ENCODE results near the gene PTPRN. TPM values are rescaled to one million over a fixed set of nuclear protein-coding genes. Genes with fewer than 3 reads are reported as not detected.

PTPRN gene
- total RNA-seq, 1 donor: under 0.01 TPM

GRCh38 chr2:219286436-219287115 lies 22.6 kb downstream of the PTPRN start:
- DNase-seq (ENCODE audit: insufficient read length, low spot score, missing footprints): peak; percentile 87
- no peak for TF ChIP-seq CTCF (IDR thresholded peaks at IDR 0.05; ENCODE audit: extremely low read depth, low read depth, low read length)
- Histone ChIP-seq H3K4me3 (ENCODE audit: insufficient read depth, low read length) (no peak overlapping the region), H3K4me1 (ENCODE audit: insufficient read depth, low read length) (peaks cover 21% of the 10 kb centered on the region), H4K20me1 (ENCODE audit: insufficient read depth, low read length) (peaks cover 5% of the 10 kb centered on the region), H3K79me2 (ENCODE audit: insufficient read depth, low read length) (peaks cover under 1% of the 10 kb centered on the region), H2AFZ (ENCODE audit: low read length) (peak overlapping the region; percentile 22), H3K27me3 (ENCODE audit: insufficient read depth, low read length) (no peaks in the 10 kb centered on the region), H3K36me3 (ENCODE audit: insufficient read depth, low read length) (peaks cover 24% of the 10 kb centered on the region), H3K9me3 (ENCODE audit: low read depth, low read length) (no peaks in the 10 kb centered on the region), H3K27ac (ENCODE audit: low read depth, low read length) (peak overlapping the region; percentile 51), H3K4me2 (ENCODE audit: insufficient read depth, low read length) (no peak overlapping the region)

DNA sequence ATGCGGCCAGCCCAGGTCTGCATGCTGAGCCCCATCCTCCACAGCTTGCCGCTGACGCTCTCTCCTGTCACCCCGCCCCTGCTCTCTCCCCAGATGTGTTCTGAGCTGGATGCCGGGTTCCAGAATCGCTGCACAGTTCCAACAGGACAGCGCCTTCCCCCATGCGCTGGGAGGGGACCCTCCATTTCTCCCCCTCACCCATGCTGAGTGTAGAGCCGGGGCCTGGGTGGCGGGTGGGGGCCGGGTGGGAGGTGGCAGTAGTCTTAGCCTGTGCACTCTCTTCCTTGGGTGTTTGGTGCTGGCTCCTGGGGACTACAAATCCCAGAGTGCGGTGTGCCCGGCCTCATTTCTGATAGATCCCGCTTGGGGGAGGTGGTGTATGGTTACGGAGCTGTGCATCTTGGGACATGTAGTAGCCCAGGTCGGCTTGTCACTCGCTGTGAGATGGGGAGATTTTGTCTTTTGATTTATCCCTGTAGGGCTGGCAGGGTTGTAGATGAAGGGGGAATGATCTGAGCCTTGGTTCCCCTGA lies 23.2 kb downstream of the PTPRN start:
- Histone ChIP-seq H3K27me3 (ENCODE audit: insufficient read depth, low read length) (no peaks in the 10 kb centered on the region), H3K4me1 (ENCODE audit: insufficient read depth, low read length) (peaks cover 21% of the 10 kb centered on the region), H2AFZ (ENCODE audit: low read length) (no peak overlapping the region), H3K27ac (ENCODE audit: low read depth, low read length) (peak overlapping the region; percentile 51), H4K20me1 (ENCODE audit: insufficient read depth, low read length) (peaks cover 5% of the 10 kb centered on the region), H3K36me3 (ENCODE audit: insufficient read depth, low read length) (peaks cover 30% of the 10 kb centered on the region), H3K79me2 (ENCODE audit: insufficient read depth, low read length) (peaks cover 5% of the 10 kb centered on the region), H3K4me2 (ENCODE audit: insufficient read depth, low read length) (no peak overlapping the region), H3K9me3 (ENCODE audit: low read depth, low read length) (no peaks in the 10 kb centered on the region), H3K4me3 (ENCODE audit: insufficient read depth, low read length) (no peak overlapping the region)
- TF ChIP-seq CTCF (IDR thresholded peaks at IDR 0.05; ENCODE audit: extremely low read depth, low read depth, low read length): no peak
- peak; percentile 92 for DNase-seq (ENCODE audit: insufficient read length, low spot score, missing footprints)

- Histone ChIP-seq H3K4me2 (ENCODE audit: insufficient read depth, low read length) (no peak overlapping the region), H3K27me3 (ENCODE audit: insufficient read depth, low read length) (no peaks in the 10 kb centered on the region), H2AFZ (ENCODE audit: low read length) (no peak overlapping the region)
Measured at GRCh38 chr2:219285373-219285735, 23.8 kb downstream of the PTPRN start.

More at GRCh38 chr2:219285373-219285735, 23.8 kb downstream of the PTPRN start:
- Histone ChIP-seq H3K27ac (ENCODE audit: low read depth, low read length) (no peak overlapping the region), H3K4me3 (ENCODE audit: insufficient read depth, low read length) (no peak overlapping the region), H3K79me2 (ENCODE audit: insufficient read depth, low read length) (peaks cover 9% of the 10 kb centered on the region), H3K9me3 (ENCODE audit: low read depth, low read length) (no peaks in the 10 kb centered on the region), H3K4me1 (ENCODE audit: insufficient read depth, low read length) (peaks cover 23% of the 10 kb centered on the region), H4K20me1 (ENCODE audit: insufficient read depth, low read length) (peaks cover 5% of the 10 kb centered on the region), H3K36me3 (ENCODE audit: insufficient read depth, low read length) (peaks cover 36% of the 10 kb centered on the region)
- TF ChIP-seq CTCF (IDR thresholded peaks at IDR 0.05; ENCODE audit: extremely low read depth, low read depth, low read length): no peak
- DNase-seq (ENCODE audit: insufficient read length, low spot score, missing footprints): peak; percentile 75

Data from osteoblast (primary cell).